AG08396 (cell line): Measurements from ENCODE around the gene GABARAP.
"Not testable (repeated sequence)": the region's sequence is repeated elsewhere in the genome, so short reads cannot be mapped to it uniquely, and the experiment has no call there.

Source experiments
- DNase-seq: peaks from one replicate; pipeline ENCODE4 v3.0.0; 2012; ENCODE audit warnings: low spot score, mixed read lengths

Gene GABARAP

DNA sequence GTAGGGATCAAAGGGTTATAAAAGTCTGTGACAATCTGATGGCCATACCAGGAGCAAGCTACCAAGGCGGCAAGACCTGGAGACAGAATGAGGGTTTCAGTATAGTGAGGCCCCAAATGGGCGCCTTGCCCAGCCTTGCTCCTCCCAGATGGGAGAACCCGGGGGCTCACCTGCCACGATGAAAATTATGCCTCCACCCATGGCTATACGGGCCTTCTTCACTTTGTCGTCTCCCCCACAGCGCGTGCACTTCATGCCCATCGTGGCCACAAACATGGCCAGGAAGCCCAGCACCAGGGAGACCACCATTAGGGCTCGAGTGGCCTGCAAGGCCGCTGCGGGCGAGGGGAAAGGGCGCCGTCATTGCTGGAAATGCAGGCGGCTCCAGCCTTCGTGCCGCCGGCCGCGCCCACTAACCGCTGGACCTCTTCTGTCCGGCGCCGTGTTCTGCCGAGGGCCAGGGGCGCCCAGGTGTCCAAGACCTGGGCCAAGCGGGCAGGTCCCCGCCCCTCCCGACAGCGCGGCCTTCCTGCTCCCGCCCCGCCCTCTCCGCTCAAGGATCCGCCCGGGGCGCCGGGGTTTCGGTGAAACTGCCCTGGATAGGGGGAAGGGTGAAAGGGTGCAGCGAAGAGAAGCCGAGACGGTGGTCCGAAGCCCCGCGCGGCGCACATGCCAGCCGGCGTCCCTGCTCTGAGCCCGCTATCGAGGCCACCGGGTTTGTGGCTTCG lies 18.6 kb upstream of the GABARAP start:
- DNase-seq = peak; percentile 54

DNA sequence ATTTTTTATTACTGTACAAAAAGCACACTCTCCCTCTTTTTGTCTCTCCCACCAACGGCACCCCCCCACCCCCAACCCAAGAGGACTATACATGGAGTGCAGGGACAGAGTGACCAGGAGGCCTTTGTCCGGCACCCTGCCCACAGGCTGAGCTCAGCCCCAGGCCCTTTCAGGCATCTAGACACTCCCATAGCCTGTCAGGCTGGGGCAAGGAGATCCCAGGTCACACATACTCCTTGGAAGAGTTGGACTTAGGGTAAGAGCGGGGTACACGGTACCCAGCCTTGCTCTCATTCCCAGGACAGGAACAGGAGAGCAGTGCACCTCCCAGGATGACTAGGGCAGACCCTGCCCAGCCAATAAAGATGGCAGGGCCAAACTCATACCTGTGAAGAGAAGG lies 17.9 kb upstream of the GABARAP start:
- no peak for DNase-seq

- no peak for DNase-seq
Measured at GRCh38 chr17:7259555-7259889, 17.3 kb upstream of the GABARAP start.

DNA sequence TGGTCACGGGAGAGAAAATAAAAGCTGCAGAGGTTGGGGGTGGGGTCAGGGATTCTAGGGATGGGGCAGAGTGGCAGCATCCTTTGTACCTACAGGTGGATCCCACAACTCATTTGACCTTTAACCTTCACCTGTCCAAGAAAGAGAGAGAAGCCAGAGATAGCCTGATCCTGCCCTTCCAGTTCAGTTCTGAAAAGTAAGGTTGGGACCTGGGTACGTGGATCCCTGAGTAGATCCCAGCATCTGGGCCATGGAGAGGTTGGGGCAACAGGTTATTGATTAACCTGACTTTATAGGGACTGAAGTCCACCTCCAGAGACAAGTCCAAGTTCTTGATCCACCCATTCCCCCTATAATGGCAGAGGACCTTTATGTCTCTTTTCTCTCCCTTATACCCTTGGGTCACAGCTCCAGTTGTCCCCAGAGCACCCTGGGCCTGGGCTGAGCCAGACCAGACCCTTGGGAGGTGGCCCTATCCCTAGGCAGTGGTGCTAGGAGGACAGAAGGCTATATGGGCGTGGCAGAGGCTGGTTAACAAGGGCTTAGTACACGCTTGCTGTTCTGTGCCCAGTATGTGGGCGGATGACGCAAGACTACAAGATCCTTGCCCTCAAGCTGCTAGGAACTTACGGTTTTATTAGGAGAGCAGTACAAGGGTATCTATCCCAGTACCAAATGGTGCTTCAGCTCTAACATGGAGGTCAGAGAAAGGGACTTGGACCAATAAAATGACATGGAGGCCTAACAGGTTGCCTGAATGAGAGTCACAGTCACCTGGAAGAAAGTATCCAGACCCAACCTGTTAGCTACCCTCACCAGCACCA lies 16.7 kb upstream of the GABARAP start:
- no peak for DNase-seq

GRCh38 chr17:7256766-7257456 lies 14.7 kb upstream of the GABARAP start:
- DNase-seq = no peak

DNA sequence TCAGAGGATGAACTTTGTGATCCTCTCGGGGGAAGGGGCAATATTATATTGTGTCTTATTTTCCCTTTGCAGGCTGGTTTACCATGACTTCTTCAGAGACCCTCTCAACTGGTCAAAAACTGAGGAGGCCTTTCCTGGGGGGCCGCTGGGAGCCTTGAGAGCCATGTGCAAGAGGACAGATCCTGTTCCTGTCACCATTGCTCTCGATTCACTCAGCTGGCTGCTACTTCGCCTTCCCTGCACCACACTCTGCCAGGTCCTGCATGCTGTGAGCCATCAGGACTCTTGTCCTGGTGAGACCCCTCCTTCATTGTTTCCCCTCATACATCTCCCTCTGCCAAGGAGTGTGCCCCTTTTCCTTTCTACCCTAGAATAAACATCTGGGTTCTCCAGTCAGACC lies 12.3 kb upstream of the GABARAP start:
- DNase-seq = no peak

- no peak for DNase-seq
Measured at GRCh38 chr17:7253082-7253481, 10.8 kb upstream of the GABARAP start.

- DNase-seq = peak; percentile 90
Measured at GRCh38 chr17:7252176-7253043, 10.2 kb upstream of the GABARAP start, which contains the start of gene ELP5. Gene ELP5 (plus strand): TSS chr17:7252215. CDS start chr17:7252551, 336 bp downstream.

GRCh38 chr17:7251661-7252175 lies 9.5 kb upstream of the GABARAP start, which contains the start of gene CTDNEP1:
Gene CTDNEP1 (minus strand): TSS chr17:7251734. CDS start chr17:7251296, 438 bp downstream.
- DNase-seq = peak; percentile 98

- no peak for DNase-seq
Measured at GRCh38 chr17:7250695-7251627, 8.7 kb upstream of the GABARAP start.

DNA sequence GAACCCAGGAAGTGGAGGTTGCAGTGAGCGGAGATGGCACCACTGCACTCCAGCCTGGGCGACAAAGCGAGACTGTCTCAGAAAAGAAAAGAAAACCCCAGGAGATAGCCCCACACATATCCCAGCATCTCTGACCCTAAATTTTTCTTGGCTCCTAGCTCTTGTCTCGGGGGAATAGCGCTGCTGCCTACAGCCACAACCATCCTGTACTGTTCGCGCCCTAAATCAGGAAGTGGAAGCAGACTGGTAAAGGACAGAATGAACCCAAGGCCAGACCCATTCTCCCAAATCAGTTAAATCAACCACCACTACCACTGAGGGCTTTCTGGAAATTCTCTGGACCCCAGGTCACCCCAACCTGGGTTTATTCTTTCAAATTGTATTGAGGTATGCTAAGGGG lies 7.6 kb upstream of the GABARAP start:
- DNase-seq = no peak

DNA sequence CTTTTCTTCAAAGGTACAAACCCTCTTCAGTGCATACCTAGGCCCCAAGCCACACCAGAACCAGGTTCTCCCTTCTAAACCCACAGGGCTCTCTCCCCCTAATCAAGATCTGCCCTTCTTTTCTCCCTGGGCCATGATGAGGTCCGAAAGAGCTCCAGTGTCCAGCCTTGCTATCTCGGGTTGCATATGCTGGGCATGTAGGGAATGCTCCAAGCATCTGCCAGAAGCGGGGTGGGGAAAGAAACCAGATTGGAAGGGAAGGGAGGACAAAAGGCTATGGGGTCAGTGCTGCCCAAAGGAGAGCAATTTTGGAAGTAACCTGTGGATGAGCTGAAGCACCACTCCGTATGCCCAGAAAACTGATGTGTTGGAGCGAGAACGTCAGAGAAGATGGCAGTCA lies 7.0 kb upstream of the GABARAP start:
- DNase-seq = no peak

DNA sequence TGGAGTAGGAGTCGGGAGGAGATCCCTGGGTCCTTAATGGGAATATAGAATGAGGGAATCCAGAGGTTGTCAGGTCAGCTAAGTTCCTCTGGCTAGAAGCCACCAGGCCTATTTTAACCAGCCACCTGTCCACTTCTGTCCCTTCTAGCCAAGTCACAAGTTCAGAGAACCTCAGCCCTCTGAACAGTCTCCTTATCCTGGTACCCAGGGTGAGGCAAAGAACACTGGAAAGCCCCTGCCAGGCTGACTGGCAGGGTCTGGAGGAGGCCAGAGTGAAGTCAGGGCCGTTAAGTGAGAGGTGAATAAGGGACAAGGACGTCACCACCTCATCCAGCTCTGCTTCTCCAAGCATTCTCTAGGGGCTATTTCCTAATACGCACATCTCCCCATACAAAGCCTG lies 6.5 kb upstream of the GABARAP start:
- DNase-seq = no peak

DNA sequence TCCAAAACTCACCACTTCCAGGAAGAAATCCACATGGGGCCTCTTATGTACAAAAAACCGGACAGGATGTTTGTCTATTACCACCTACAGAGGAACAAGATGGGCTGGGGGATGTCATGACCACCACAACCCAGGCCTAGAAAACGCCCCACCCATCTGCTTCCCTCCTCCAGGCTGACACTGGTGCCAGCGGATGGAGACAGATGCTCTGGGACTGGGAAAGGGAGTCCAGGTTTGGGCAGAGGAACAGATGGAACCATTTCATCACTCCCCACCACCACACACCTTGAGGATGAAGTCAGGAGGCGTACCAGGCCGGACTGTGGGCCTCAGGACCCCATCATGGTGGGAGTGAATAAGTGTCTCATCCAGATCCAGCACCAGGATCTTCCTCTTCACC lies 4.5 kb upstream of the GABARAP start:
- no peak for DNase-seq

GRCh38 chr17:7243838-7244237 lies 1.6 kb upstream of the GABARAP start:
- not testable (repeated sequence) for DNase-seq

- no peak for DNase-seq
Measured at GRCh38 chr17:7243453-7243729, 1.1 kb upstream of the GABARAP start.

DNA sequence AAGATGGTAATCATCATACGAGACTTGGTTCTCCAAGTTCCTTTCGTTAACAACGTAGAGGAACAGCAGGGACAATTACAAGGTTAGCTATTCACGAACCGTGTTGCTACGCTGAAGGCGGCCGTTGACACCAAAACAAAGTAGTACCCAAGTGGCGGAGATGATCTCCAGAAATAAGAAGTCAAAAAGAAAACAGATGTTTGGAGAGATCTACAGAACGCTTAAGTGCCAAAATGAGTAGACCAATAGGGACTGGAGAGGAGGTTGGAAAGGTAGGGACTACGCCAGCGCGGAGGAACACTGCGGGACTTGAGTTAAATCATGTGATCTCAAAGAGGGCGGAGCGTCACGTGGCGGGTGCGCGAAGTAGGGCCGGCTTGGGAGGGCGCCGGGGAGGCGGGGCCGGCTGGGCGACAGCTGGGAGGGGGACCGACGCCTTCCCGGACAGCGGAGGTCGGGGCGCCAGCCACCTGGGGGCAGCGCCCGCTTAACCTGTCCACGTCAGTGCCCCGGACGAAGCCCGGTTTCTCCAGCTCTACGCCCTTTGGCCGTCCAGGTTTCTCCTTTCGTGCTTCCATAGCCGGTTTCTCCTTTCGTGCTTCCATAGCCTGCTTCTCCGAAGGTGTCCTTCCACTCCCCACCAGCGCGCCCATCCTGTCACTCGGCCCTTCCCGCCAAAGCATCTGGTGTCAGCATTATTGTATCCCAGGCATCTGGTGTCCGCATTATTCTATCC lies 636 bp upstream of the GABARAP start:
- peak; percentile 90 for DNase-seq

- DNase-seq = no peak
Measured at GRCh38 chr17:7241090-7241733, 1.0 kb downstream of the GABARAP start.

- no peak for DNase-seq
Measured at GRCh38 chr17:7240375-7240774, 1.9 kb downstream of the GABARAP start.
